ENCODE data around the gene PLEKHA7.

PLEKHA7 gene

GRCh38 chr11:16773981-16774935, 240.0 kb downstream of the PLEKHA7 start:
- DNase-seq (ENCODE audit: low read depth) = no peak

- DNase-seq (ENCODE audit: low read depth) = no peak
Measured at GRCh38 chr11:16772141-16772512, 242.1 kb downstream of the PLEKHA7 start.

DNA sequence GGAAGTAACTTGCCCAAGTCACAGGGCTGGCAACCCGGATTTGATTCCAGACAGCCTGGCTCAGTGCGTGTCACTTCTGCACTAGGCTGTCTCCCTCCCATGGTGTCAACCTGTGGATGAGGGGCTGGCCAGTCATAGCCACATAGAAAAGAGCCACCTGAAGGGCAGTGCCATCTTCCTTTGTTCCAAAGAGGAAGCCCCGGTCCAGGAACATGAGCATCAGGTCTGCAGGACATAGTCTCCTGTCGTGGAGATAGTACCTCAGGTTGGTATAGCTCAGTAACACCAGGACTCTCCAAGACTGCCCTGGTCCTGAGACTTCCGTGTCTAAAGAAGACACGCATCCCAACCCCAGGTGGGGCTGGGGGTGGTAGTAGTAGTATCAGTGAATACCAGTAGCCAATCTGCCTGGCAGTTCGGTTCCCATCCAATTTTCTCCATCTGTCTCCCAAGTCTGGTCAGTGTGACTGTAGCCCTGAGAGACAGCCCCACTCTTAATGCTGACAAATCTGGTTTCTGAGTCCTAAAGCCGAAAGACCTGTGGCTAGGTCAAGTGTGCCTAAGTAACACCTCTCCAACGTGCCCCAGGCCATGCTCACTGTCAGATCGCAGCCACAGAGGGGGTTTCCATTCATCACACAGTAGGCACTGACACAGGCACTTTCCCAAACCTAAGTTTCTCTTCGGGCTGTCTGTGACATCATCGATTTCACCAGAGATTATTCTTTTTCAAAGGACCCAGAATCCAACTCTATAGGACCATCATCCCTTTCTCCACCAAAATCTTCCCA, 242.7 kb downstream of the PLEKHA7 start:
- DNase-seq (ENCODE audit: low read depth) = no peak

DNA sequence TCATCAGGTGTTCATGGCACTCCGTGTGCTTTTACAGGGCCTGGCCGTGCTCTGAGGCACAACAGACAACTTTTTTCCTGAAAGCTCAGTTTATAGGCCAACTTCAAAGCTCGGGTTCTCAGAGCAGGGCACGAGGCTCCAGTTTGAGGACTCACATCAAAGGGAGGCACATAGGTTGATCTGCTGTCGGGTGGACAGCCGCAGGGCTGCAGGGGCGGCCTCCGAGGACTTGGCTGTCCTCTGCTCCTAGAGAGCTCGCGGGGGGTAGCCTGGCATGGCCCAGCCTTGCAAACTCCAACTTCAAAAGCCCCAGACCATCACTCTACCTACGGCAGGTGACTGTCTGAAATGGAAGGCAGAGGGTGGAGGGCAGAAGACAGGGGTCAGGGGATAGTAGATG, 244.2 kb downstream of the PLEKHA7 start:
- no peak for DNase-seq (ENCODE audit: low read depth)

DNA sequence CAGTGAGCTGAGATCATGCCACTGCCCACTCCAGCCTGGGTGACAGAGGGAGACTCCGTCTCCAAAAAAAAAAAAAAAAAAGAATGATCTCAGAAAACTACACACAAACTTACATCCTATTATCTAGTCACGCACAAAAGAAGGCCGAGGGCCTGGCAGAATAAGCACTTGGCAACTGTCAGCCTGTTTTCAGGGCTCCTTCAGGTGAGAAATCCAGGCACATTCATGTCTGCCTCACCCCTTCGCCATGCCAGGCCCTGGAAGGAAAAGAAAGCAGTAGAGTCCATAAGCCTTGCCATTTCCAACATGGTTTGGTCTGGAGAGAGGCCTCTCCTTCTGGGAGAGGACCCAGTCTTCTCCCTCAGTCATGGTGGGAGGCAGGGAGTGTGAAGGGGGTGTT, 244.8 kb downstream of the PLEKHA7 start:
- DNase-seq (ENCODE audit: low read depth) = no peak

- no peak for DNase-seq (ENCODE audit: low read depth)
Measured at GRCh38 chr11:16767957-16768356, 246.3 kb downstream of the PLEKHA7 start.

DNA sequence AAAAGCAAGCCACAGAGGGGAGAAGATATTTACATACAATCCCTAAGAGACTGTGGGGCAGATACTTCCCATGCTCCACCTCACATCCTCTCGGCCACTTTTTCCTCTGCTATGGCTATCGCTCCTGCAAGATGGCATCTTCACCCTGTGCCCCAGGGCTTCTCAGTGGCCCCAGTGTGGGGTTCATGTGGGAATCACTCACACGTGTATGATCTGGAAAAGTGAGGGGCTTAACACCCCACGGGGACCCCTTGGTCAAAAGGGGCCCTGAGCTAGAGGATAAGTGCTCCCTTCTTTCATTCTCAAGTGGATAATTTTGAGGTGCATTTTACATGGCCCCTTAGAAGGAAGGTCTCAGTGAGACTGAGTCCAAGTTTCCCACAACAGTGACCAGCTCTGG, 247.1 kb downstream of the PLEKHA7 start:
- no peak for DNase-seq (ENCODE audit: low read depth)

- DNase-seq (ENCODE audit: low read depth) = no peak
Measured at GRCh38 chr11:16764888-16765287, 249.3 kb downstream of the PLEKHA7 start.

- DNase-seq (ENCODE audit: low read depth) = no peak
Measured at GRCh38 chr11:16763746-16764145, 250.5 kb downstream of the PLEKHA7 start.

GRCh38 chr11:16759857-16760508, 254.2 kb downstream of the PLEKHA7 start:
- peak; percentile 33 for DNase-seq (ENCODE audit: low read depth)

DNA sequence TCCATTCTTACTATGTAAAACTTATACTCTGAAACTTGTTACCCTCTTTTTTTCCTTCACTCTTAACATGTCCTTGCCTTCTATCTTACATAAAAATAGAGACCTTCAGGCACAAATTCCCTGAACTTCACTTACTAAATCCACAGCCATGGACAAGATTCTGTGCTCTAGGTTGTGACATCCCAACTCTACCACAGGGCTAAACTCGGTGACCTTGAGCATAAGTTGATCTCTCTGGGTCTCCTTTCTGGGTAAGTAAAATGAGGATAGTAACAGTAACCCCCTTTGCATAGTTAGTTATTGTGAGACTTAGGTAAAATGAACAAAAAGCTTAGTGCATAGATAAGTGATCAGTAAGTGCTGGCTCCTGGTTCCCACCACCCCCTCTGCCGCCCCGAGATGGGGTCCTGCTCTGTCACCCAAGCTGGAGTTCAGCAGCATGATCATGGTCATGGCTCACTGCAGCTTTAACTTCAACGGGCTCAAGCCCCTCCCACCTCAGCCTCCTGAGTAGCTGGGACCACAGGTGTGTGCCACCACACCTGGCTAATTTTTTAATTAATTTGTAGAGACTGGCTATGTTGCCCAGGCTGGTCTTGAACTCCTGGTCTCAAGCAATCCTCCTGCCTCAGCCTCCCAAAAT, 255.7 kb downstream of the PLEKHA7 start:
- no peak for DNase-seq (ENCODE audit: low read depth)

- no peak for DNase-seq (ENCODE audit: low read depth)
Measured at GRCh38 chr11:16750417-16750816, 263.8 kb downstream of the PLEKHA7 start.

- DNase-seq (ENCODE audit: low read depth) = no peak
Measured at GRCh38 chr11:16749666-16750065, 264.5 kb downstream of the PLEKHA7 start.

DNA sequence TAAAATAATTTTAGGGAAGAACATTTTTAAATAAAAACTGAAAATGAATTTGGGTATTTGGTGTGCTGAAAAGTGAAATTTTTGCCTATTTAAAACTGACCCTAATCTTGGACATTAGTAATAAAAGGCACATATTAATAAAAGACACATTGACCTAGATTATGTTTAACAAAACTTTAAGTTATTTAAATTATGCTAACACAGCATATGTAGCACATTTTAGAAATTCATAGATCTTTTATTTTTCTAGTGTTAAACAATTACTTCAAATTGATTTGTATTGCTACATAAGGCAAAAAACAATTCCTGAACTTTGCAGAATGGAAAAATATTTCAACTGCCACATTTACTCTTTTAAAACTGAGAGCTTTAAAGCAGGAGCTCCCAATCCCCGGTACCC, 265.1 kb downstream of the PLEKHA7 start:
- DNase-seq (ENCODE audit: low read depth) = no peak

- DNase-seq (ENCODE audit: low read depth) = peak; percentile 8
Measured at GRCh38 chr11:16745950-16746605, 268.1 kb downstream of the PLEKHA7 start.

GRCh38 chr11:16744128-16744725, 270.0 kb downstream of the PLEKHA7 start:
- DNase-seq (ENCODE audit: low read depth) = no peak

GRCh38 chr11:16743478-16743877, 270.7 kb downstream of the PLEKHA7 start:
- no peak for DNase-seq (ENCODE audit: low read depth)

DNA sequence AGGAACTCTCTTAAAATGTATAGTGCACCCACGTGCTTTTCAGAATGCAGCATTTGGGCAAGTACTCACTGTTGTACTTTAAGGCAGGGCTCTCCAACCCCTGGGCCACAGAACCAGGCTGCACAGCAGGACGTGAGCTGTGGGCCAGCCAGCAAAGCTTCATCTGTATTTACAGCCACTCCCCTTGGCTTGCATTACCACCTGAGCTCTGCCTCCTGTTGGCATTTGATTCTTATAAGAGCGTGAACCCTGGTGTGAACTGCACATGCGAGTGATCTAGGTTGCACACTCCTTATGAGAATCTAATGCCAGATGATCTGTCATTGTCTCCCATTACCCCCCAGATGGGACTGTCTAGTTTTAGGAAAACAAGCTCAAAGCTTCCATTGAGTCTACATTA, 272.7 kb downstream of the PLEKHA7 start:
- no peak for DNase-seq (ENCODE audit: low read depth)

DNA sequence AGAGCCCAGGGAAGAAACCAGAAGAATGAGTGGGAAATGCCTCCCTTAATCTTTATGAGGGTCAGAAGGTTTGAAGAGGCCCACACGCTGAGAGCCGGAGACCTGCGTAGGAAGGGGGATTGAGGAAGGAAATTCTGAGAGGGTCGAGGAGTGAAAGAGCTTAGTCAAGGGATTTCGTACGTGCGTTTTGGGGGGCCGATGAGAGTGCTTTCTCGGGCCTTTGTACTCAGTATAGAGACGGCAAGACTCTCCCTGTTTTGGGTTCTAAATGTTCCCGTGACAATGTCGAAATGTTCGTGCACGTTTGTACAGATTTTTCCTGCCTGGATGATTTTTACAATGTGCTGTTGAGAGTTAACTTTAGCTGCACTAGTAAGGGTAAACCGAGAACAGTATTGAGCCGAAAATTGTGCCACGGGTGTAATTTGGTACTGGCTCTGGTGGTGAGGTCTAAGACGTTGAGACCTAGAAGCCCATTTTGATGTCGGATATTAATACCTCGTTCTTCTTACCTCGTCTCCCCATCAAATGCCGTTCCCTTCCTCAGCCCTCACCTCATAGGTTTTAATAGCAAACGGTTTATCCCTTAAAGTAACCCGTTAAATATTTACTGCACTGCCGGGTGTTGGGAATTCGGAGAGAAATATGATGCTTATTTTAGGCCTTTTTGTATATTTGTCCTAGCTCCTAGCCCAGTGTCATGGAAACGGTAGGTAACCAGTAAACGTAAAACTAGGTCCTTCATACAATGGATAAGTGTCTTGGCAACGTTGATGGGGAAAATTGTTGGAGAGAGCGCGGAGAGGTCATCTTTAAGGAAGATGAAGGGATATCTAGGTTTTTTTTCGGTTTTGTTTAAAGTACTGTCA, 275.0 kb downstream of the PLEKHA7 start:
- peak; percentile 30 for DNase-seq (ENCODE audit: low read depth)
